Measurements from ENCODE around the gene TULP1. TPM values are rescaled to one million over a fixed set of nuclear protein-coding genes. Genes with fewer than 3 reads are reported as not detected.
A peak's percentile ranks its signal among the peaks of the same experiment; 100 is the strongest.

TULP1 gene
- total RNA-seq, 1 experiment from 2014 or later, result not detected

- Histone ChIP-seq H3K9me2 (replicated peaks; ENCODE audit: insufficient read depth, low read length) (no peaks in the 10 kb centered on the region), H3K79me2 (ENCODE audit: low read length) (no peaks in the 10 kb centered on the region), H3K4me1 (ENCODE audit: low read length) (peaks cover 3% of the 10 kb centered on the region; the same call in 1 of the 2 replicates), H3K36me3 (ENCODE audit: insufficient read depth, low read length) (no peaks in the 10 kb centered on the region), H4K20me1 (ENCODE audit: insufficient read depth, low read depth, low read length) (no peaks in the 10 kb centered on the region), H3K27me3 (ENCODE audit: low read length) (no peaks in the 10 kb centered on the region), H3K9me3 (ENCODE audit: low read length) (no peaks in the 10 kb centered on the region), H3K4me2 (ENCODE audit: low read depth, low read length, poor library complexity, severe bottlenecking) (no peak overlapping the region), H3K27ac (ENCODE audit: low read length) (no peak overlapping the region), H2AFZ (ENCODE audit: low read length) (no peak overlapping the region), H3K4me3 (ENCODE audit: low read length) (no peak overlapping the region), H3K9ac (ENCODE audit: low read length) (no peak overlapping the region)
- no peak for DNase-seq
Observed at GRCh38 chr6:35498422-35499067, 14.2 kb downstream of the TULP1 start.

GRCh38 chr6:35497571-35498421, 14.9 kb downstream of the TULP1 start:
- Histone ChIP-seq H3K9ac (ENCODE audit: low read length) (peak overlapping the region; percentile 45), H3K9me2 (replicated peaks; ENCODE audit: insufficient read depth, low read length) (no peaks in the 10 kb centered on the region), H4K20me1 (ENCODE audit: insufficient read depth, low read depth, low read length) (0 out of 2 replicates have a peak, but pooled peaks cover 4% of the 10 kb centered on the region), H3K36me3 (ENCODE audit: insufficient read depth, low read length) (no peaks in the 10 kb centered on the region), H3K4me3 (ENCODE audit: low read length) (peak overlapping the region; percentile 60), H3K79me2 (ENCODE audit: low read length) (no peaks in the 10 kb centered on the region), H3K4me1 (ENCODE audit: low read length) (peaks cover 3% of the 10 kb centered on the region; the same call in 1 of the 2 replicates), H2AFZ (ENCODE audit: low read length) (no peak overlapping the region), H3K9me3 (ENCODE audit: low read length) (no peaks in the 10 kb centered on the region), H3K27me3 (ENCODE audit: low read length) (no peaks in the 10 kb centered on the region), H3K4me2 (ENCODE audit: low read depth, low read length, poor library complexity, severe bottlenecking) (peak overlapping the region; percentile 65), H3K27ac (ENCODE audit: low read length) (no peak overlapping the region)
- DNase-seq, result no peak

GRCh38 chr6:35496841-35497570, 15.7 kb downstream of the TULP1 start, which contains the start of gene TEAD3:
TSS of gene TEAD3 (minus strand) at chr6:35497079.
- Histone ChIP-seq H3K79me2 (ENCODE audit: low read length) (no peaks in the 10 kb centered on the region), H3K27me3 (ENCODE audit: low read length) (no peaks in the 10 kb centered on the region), H3K4me2 (ENCODE audit: low read depth, low read length, poor library complexity, severe bottlenecking) (peak within 1 kb of the TSS; percentile 65), H3K9me3 (ENCODE audit: low read length) (no peaks in the 10 kb centered on the region), H3K9me2 (replicated peaks; ENCODE audit: insufficient read depth, low read length) (no peaks in the 10 kb centered on the region), H3K4me3 (ENCODE audit: low read length) (peak within 1 kb of the TSS; percentile 61), H3K36me3 (ENCODE audit: insufficient read depth, low read length) (no peaks in the 10 kb centered on the region), H4K20me1 (ENCODE audit: insufficient read depth, low read depth, low read length) (0 out of 2 replicates have a peak, but pooled peaks cover 4% of the 10 kb centered on the region), H3K4me1 (ENCODE audit: low read length) (peaks cover 3% of the 10 kb centered on the region; the same call in 1 of the 2 replicates), H2AFZ (ENCODE audit: low read length) (no peak within 1 kb of the TSS), H3K9ac (ENCODE audit: low read length) (peak within 1 kb of the TSS; percentile 45), H3K27ac (ENCODE audit: low read length) (no peak within 1 kb of the TSS)
- DNase-seq, result peak; percentile 64

GRCh38 chr6:35496036-35496840, 16.5 kb downstream of the TULP1 start:
- no peak overlapping the region for H2AFZ ChIP-seq (ENCODE audit: low read length)
- H3K9me3 ChIP-seq (ENCODE audit: low read length), result no peaks in the 10 kb centered on the region
- H3K79me2 ChIP-seq (ENCODE audit: low read length), result no peaks in the 10 kb centered on the region
- H3K27me3 ChIP-seq (ENCODE audit: low read length), result no peaks in the 10 kb centered on the region
- no peak overlapping the region for H3K27ac ChIP-seq (ENCODE audit: low read length)
- no peaks in the 10 kb centered on the region for H3K36me3 ChIP-seq (ENCODE audit: insufficient read depth, low read length)
- peak overlapping the region; percentile 61 for H3K4me2 ChIP-seq (ENCODE audit: low read depth, low read length, poor library complexity, severe bottlenecking)
- H3K4me1 ChIP-seq (ENCODE audit: low read length), result peaks cover 3% of the 10 kb centered on the region; the same call in 1 of the 2 replicates
- peak overlapping the region; percentile 61; the same call in 1 of the 2 replicates for H3K4me3 ChIP-seq (ENCODE audit: low read length)
- DNase-seq, result no peak
- H3K9ac ChIP-seq (ENCODE audit: low read length), result 0 out of 2 replicates have a peak overlapping the region, but pooled peaks have one; percentile 20
- 0 out of 2 replicates have a peak, but pooled peaks cover 4% of the 10 kb centered on the region for H4K20me1 ChIP-seq (ENCODE audit: insufficient read depth, low read depth, low read length)
- H3K9me2 ChIP-seq (replicated peaks; ENCODE audit: insufficient read depth, low read length), result no peaks in the 10 kb centered on the region

GRCh38 chr6:35495258-35496035, 17.2 kb downstream of the TULP1 start:
- Histone ChIP-seq H3K27me3 (ENCODE audit: low read length) (no peaks in the 10 kb centered on the region), H2AFZ (ENCODE audit: low read length) (no peak overlapping the region), H3K4me3 (ENCODE audit: low read length) (no peak overlapping the region), H3K27ac (ENCODE audit: low read length) (no peak overlapping the region), H3K9me2 (replicated peaks; ENCODE audit: insufficient read depth, low read length) (no peaks in the 10 kb centered on the region), H3K4me2 (ENCODE audit: low read depth, low read length, poor library complexity, severe bottlenecking) (no peak overlapping the region), H3K9me3 (ENCODE audit: low read length) (no peaks in the 10 kb centered on the region), H3K4me1 (ENCODE audit: low read length) (peaks cover 3% of the 10 kb centered on the region; the same call in 1 of the 2 replicates), H3K79me2 (ENCODE audit: low read length) (no peaks in the 10 kb centered on the region), H3K9ac (ENCODE audit: low read length) (no peak overlapping the region), H3K36me3 (ENCODE audit: insufficient read depth, low read length) (no peaks in the 10 kb centered on the region), H4K20me1 (ENCODE audit: insufficient read depth, low read depth, low read length) (0 out of 2 replicates have a peak, but pooled peaks cover 4% of the 10 kb centered on the region)
- DNase-seq, result no peak

GRCh38 chr6:35494161-35494563, 18.5 kb downstream of the TULP1 start:
- Histone ChIP-seq H3K9me3 (ENCODE audit: low read length) (no peaks in the 10 kb centered on the region), H3K9ac (ENCODE audit: low read length) (no peak overlapping the region), H3K4me2 (ENCODE audit: low read depth, low read length, poor library complexity, severe bottlenecking) (no peak overlapping the region), H3K4me3 (ENCODE audit: low read length) (no peak overlapping the region), H3K27ac (ENCODE audit: low read length) (no peak overlapping the region), H3K4me1 (ENCODE audit: low read length) (peaks cover 3% of the 10 kb centered on the region; the same call in 1 of the 2 replicates), H3K9me2 (replicated peaks; ENCODE audit: insufficient read depth, low read length) (no peaks in the 10 kb centered on the region), H2AFZ (ENCODE audit: low read length) (no peak overlapping the region), H3K27me3 (ENCODE audit: low read length) (no peaks in the 10 kb centered on the region), H4K20me1 (ENCODE audit: insufficient read depth, low read depth, low read length) (0 out of 2 replicates have a peak, but pooled peaks cover 4% of the 10 kb centered on the region), H3K79me2 (ENCODE audit: low read length) (no peaks in the 10 kb centered on the region), H3K36me3 (ENCODE audit: insufficient read depth, low read length) (no peaks in the 10 kb centered on the region)
- DNase-seq, result no peak

Data from Karpas-422 (cell line).